Natural killer cell (primary cell): Measurements from ENCODE around the gene USH1G. TPM values are rescaled to one million over a fixed set of nuclear protein-coding genes. Genes with fewer than 3 reads are reported as not detected.

Experiments used
- ATAC-seq, 3 donors: fragments of 150-1000 bp in 2 of 3; fragments of 200-7000 bp in 1 of 3; cut with Tn5 transposase; 1 replicate in 1 of 3; 2 replicates in 2 of 3; pipeline ENCODE4 v1.10.0; 2021; ENCODE audit warnings: mild to moderate bottlenecking in 2 of 3, moderate library complexity in 2 of 3
- DNase-seq, 2 donors: peaks; one replicate each; pipeline versions ENCODE4 v3.0.0 to v3.0.0-alpha.2; 2013 to 2021; ENCODE audit warnings: mixed read lengths in 1 of 2
- H3K27ac ChIP-seq: one replicate; pipeline ENCODE4 v1.5.1; 2013; ENCODE audit warnings: mild to moderate bottlenecking, low read length
- H3K27me3 ChIP-seq: one replicate; pipeline ENCODE4 v1.6.1; 2013; ENCODE audit warnings: low read length; ENCODE audit not compliant: control insufficient read depth, insufficient read depth
- H3K36me3 ChIP-seq: one replicate; pipeline ENCODE4 v1.6.1; 2013; ENCODE audit warnings: low read length; ENCODE audit not compliant: control insufficient read depth, insufficient read depth
- H3K4me1 ChIP-seq: one replicate; pipeline ENCODE4 v1.6.1; 2013; ENCODE audit warnings: low read length; ENCODE audit not compliant: control insufficient read depth, insufficient read depth
- H3K4me3 ChIP-seq: one replicate; pipeline ENCODE4 v1.5.1; 2013; ENCODE audit warnings: low read length
- H3K9me3 ChIP-seq: one replicate; pipeline ENCODE4 v1.6.1; 2013; ENCODE audit warnings: low read length; ENCODE audit not compliant: control insufficient read depth, insufficient read depth
- H3K27ac Mint-ChIP-seq, 2 donors: one replicate each; pipeline ENCODE4 v1.8.0; 2022; ENCODE audit warnings: mild to moderate bottlenecking in 2 of 2, mixed read lengths in 2 of 2, moderate library complexity in 1 of 2
- H3K27me3 Mint-ChIP-seq, 2 donors: one replicate each; pipeline ENCODE4 v1.8.0; 2022; ENCODE audit warnings: low read depth in 2 of 2, mixed read lengths in 2 of 2
- H3K36me3 Mint-ChIP-seq: one replicate; pipeline ENCODE4 v1.8.0; 2022; ENCODE audit warnings: mixed read lengths
- H3K4me1 Mint-ChIP-seq, 2 donors: one replicate each; pipeline ENCODE4 v1.8.0; 2022; ENCODE audit warnings: mixed read lengths in 2 of 2
- H3K4me3 Mint-ChIP-seq: one replicate; pipeline ENCODE4 v1.8.0; 2022; ENCODE audit warnings: mild to moderate bottlenecking, moderate library complexity, mixed read lengths
- H3K9me3 Mint-ChIP-seq, 2 donors: one replicate each; pipeline ENCODE4 v1.8.0; 2022; ENCODE audit warnings: mixed read lengths in 2 of 2
- WGBS: methylation state at CpG from one replicate; pipeline ENCODE4 v1.1.7; 2013; ENCODE audit warnings: missing lambda C conversion rate; ENCODE audit not compliant: insufficient coverage; 5-methylcytosine and 5-hydroxymethylcytosine counted together
- intact Hi-C: fragments of 100-400 bp; cut with micrococcal nuclease; formaldehyde crosslinking; loops from one replicate; pipeline ENCODE4 v1.14.2; 2022
- total RNA-seq, 4 donors: library from RNA; stranded (reverse); fragments of 120-200 nt in 1 of 4; gene quantifications; one replicate each; pipeline versions ENCODE4 v1.2.3 to v1.2.4, GENCODE V29; 2013 to 2022
- TF ChIP-seq, protein P1 (sequence below): fragments of 200-600 bp; IDR thresholded peaks from one replicate; pipeline ENCODE4 v1.8.0; 2022; ENCODE audit warnings: antibody characterized with exemption

The USH1G gene
- total RNA-seq, 3 donors from 2014 or later (not counting 1 experiment from before 2014, with no cell fraction given) = not detected

DNA sequence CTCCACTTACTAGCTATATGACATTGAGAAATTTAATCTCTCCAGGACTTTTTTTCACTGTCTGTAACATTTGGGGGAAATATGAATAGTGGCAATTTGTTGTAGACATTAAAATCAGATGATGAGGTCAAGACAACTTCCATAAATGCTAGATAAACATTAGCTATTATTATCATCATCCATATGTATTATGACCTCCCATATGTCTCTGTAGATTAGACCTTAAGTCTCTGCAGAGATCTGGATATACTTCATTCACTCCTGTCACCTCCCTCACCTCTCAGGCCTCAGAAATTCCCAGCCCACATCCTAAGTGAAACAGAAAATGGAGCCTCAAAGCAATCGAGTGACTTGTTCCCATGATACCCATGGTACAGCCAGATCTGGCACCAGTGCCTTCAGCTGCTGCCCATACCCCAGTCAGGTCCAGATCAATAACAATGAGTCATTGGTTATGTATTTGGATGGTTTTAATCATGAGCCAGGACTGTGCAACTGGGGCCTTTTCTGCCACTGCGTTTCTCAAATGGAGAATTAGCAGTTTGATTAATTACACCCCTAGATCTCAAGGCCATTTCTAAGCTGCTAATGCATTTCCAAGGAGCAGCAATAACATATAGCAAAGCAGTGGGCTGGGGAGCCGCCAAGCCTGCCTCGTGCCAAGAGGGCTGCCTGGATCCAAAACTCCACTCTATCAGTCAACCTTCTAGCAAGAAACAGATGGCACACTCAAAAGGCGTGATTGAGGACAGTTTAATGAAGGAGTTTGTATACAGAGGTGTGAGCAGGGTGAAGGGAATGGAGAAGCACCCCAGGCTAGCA, 47.7 kb downstream of the USH1G start:
- H3K27ac ChIP-seq = no peak overlapping the region
- no peak for DNase-seq
- H3K9me3 ChIP-seq = no peaks in the 10 kb centered on the region
- no peaks in the 10 kb centered on the region for H3K36me3 ChIP-seq
- Mint-ChIP-seq H3K27me3 (no peaks in the 10 kb centered on the region), H3K9me3 (no peaks in the 10 kb centered on the region), H3K4me1 (peaks cover 22 to 29% of the 10 kb centered on the region in 2 donors), H3K27ac (peak overlapping the region in 1 of 2 donors; percentile 41), H3K4me3 (no peak overlapping the region), H3K36me3 (no peaks in the 10 kb centered on the region)
- intact Hi-C loops = no loop called here
- H3K4me1 ChIP-seq = peaks cover 17% of the 10 kb centered on the region
- TF ChIP-seq, protein P1, sequence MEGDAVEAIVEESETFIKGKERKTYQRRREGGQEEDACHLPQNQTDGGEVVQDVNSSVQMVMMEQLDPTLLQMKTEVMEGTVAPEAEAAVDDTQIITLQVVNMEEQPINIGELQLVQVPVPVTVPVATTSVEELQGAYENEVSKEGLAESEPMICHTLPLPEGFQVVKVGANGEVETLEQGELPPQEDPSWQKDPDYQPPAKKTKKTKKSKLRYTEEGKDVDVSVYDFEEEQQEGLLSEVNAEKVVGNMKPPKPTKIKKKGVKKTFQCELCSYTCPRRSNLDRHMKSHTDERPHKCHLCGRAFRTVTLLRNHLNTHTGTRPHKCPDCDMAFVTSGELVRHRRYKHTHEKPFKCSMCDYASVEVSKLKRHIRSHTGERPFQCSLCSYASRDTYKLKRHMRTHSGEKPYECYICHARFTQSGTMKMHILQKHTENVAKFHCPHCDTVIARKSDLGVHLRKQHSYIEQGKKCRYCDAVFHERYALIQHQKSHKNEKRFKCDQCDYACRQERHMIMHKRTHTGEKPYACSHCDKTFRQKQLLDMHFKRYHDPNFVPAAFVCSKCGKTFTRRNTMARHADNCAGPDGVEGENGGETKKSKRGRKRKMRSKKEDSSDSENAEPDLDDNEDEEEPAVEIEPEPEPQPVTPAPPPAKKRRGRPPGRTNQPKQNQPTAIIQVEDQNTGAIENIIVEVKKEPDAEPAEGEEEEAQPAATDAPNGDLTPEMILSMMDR = no peak
- no peak for ATAC-seq
- H3K27me3 ChIP-seq = no peaks in the 10 kb centered on the region
- 90% methylated on average over 5 of the region's 5 CpGs for WGBS
- no peak overlapping the region for H3K4me3 ChIP-seq

DNA sequence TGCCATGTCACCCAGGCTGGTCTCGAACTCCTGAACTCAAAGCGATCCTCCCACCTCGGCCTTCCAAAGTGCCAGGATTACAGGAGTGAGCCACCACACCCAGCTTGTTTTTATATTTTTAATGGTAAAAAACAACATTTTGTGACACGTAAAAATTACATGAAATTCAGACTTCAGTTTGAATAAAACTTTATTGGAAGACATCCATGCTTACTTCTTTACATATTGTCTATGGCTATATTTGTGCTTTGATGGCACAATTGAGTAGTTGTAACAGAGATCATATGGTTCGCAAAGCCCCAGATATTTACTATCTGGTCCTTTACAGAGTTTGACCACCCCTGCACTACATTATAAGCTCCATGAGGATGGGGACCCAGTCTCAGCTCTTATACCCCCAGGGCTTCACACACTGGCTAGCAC, 48.4 kb downstream of the USH1G start:
- intact Hi-C loops = no loop called here
- Histone ChIP-seq H3K36me3 (no peaks in the 10 kb centered on the region), H3K27ac (no peak overlapping the region), H3K4me3 (no peak overlapping the region), H3K9me3 (no peaks in the 10 kb centered on the region), H3K27me3 (no peaks in the 10 kb centered on the region), H3K4me1 (peaks cover 17% of the 10 kb centered on the region)
- Mint-ChIP-seq H3K4me3 (peak overlapping the region; percentile 95), H3K4me1 (peaks cover 22 to 29% of the 10 kb centered on the region in 2 donors), H3K9me3 (no peaks in the 10 kb centered on the region), H3K27ac (peak overlapping the region in 1 of 2 donors; percentile 97), H3K36me3 (no peaks in the 10 kb centered on the region), H3K27me3 (no peaks in the 10 kb centered on the region)
- DNase-seq (no peak), ATAC-seq (no peak)
- 100% methylated on average over 2 of the region's 5 CpGs for WGBS
- TF ChIP-seq, protein P1 = no peak

DNA sequence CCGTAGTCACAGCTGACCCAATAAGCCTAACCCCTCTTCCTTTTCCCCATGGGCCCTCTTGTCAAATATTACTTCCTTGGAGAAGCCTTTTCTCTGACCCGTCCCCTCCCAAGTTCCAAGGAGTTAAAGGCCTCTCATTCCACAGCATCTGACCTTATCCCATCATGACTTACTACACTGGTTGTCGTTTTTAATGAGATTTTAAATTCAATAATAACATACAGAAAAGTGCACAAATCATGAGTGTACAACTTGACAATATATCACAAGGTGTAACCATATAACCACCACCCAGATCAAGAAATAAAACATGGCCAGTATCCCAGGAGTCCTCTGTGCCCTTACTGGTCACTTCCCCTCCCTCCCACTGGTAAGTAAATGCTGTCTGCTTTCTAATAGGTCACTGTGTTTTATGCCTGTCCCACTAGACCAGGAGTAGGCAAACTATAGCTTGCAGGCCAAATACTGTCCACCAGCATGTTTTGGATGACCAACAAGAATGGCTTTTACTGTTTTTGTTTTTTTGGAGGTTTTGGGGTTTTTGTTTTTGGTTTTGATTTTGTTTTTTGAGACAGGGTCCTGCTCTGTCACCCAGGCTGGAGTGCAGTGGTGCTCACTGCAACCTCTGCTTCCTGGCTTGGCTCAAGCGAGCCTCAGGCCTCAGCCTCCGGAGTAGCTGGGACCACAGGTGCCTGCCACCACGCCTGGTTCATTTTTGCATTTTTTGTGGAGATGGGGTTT, 49.0 kb downstream of the USH1G start:
- DNase-seq = peak in 1 of 2 donors; percentile 27
- peak overlapping the region; percentile 68 for H3K4me3 ChIP-seq
- intact Hi-C loops = no loop called here
- peak overlapping the region; percentile 95 for H3K4me3 Mint-ChIP-seq
- H3K9me3 Mint-ChIP-seq = no peaks in the 10 kb centered on the region
- TF ChIP-seq, protein P1 = no peak
- peak overlapping the region; percentile 97 for H3K27ac Mint-ChIP-seq
- no peaks in the 10 kb centered on the region for H3K36me3 Mint-ChIP-seq
- H3K4me1 Mint-ChIP-seq = peaks cover 22 to 29% of the 10 kb centered on the region in 2 donors
- no peaks in the 10 kb centered on the region for H3K27me3 Mint-ChIP-seq
- no peak for ATAC-seq
- H3K9me3 ChIP-seq = no peaks in the 10 kb centered on the region
- H3K36me3 ChIP-seq = no peaks in the 10 kb centered on the region
- WGBS = 72% methylated on average over 6 of the region's 6 CpGs
- peaks cover 17% of the 10 kb centered on the region for H3K4me1 ChIP-seq
- H3K27me3 ChIP-seq = no peaks in the 10 kb centered on the region
- peak overlapping the region; percentile 91 for H3K27ac ChIP-seq
